Endothelial cell of umbilical vein (primary cell): ENCODE results near the gene CLBA1. TPM values are rescaled to one million over a fixed set of nuclear protein-coding genes. Genes with fewer than 3 reads are reported as not detected.
"Not testable (repeated sequence)": the region's sequence is repeated elsewhere in the genome, so short reads cannot be mapped to it uniquely, and the experiment has no call there.

Experiments
- BruUV-seq: library from RNA; stranded (reverse); fragments of 400-500 nt; replicated peaks from 2 replicates; lab custom pipeline; 2021; lab: Mats Ljungman, UMichigan
- CTCF ChIA-PET: fragments of 300-600, 350-600 bp; sonication (Branson Sonifier 250); formaldehyde crosslinking; loops from one replicate; lab custom pipeline; 2021; ENCODE audit warnings: antibody characterized with exemption, inconsistent platforms; lab: Charles Lee
- POLR2A ChIA-PET: fragments of 300-600, 350-600 bp; sonication (Branson Sonifier 250); formaldehyde crosslinking; loops from one replicate; lab custom pipeline; 2021; ENCODE audit warnings: antibody characterized with exemption, inconsistent platforms; lab: Charles Lee
- DNase-seq: peaks from one replicate; pipeline ENCODE4 v3.0.0-alpha.2; 2011; ENCODE audit warnings: low read depth, low spot score
- FAIRE-seq: peaks from 2 replicates; lab custom pipeline; 2011; peaks lifted over from hg19 to GRCh38; lab: Jason Lieb, UNC
- H2AFZ ChIP-seq: 2 replicates; pipeline ENCODE4 v1.6.0; 2012; ENCODE audit warnings: low read depth, low read length, control low read depth, inconsistent platforms
- H3K27ac ChIP-seq: 2 replicates; pipeline ENCODE4 v1.5.1; 2011; ENCODE audit warnings: low read depth, mild to moderate bottlenecking, control low read depth, low read length, moderate library complexity; ENCODE audit not compliant: insufficient read depth
- H3K27me3 ChIP-seq, 2 experiments: 2 replicates each; pipeline versions ENCODE4 v1.6.0 to v1.6.1; 2011; ENCODE audit warnings: low read length in 2 of 2, mixed read lengths in 1 of 2; ENCODE audit not compliant: control insufficient read depth in 2 of 2, insufficient read depth in 2 of 2
- H3K36me3 ChIP-seq, 2 experiments: 2 replicates in 1 of 2; 3 replicates in 1 of 2; pipeline ENCODE4 v1.5.1; 2011; ENCODE audit warnings: low read length in 2 of 2, mild to moderate bottlenecking in 1 of 2, moderate library complexity in 1 of 2; ENCODE audit not compliant: control insufficient read depth in 2 of 2, insufficient read depth in 2 of 2; ENCODE audit errors: extremely low read depth in 1 of 2
- H3K4me1 ChIP-seq: 3 replicates; pipeline ENCODE4 v1.5.1; 2011; ENCODE audit warnings: mild to moderate bottlenecking, low read length; ENCODE audit not compliant: control insufficient read depth, insufficient read depth; ENCODE audit errors: extremely low read depth
- H3K4me2 ChIP-seq: 2 replicates; pipeline ENCODE4 v1.6.1; 2011; ENCODE audit warnings: low read length, control low read depth, mixed read lengths; ENCODE audit not compliant: insufficient read depth
- H3K4me3 ChIP-seq, 3 experiments: fragments of 200-600 bp in 1 of 3; sonication (generic), shearing (Covaris generic) in 1 of 3; replicated peaks in 1 of 3; 2 replicates each; pipeline ENCODE4 v1.5.1; 2011 to 2016; ENCODE audit warnings: control low read depth in 3 of 3, low read length in 3 of 3, mild to moderate bottlenecking in 2 of 3, inconsistent platforms in 1 of 3, low read depth in 1 of 3, moderate library complexity in 1 of 3; ENCODE audit not compliant: insufficient read depth in 1 of 3
- H3K79me2 ChIP-seq: 2 replicates; pipeline ENCODE4 v1.6.0; 2012; ENCODE audit warnings: low read length, inconsistent platforms; ENCODE audit not compliant: control insufficient read depth, insufficient read depth
- H3K9ac ChIP-seq: replicated peaks from 2 replicates; pipeline ENCODE3; 2011; ENCODE audit warnings: low read length, control low read depth; ENCODE audit not compliant: insufficient read depth; ENCODE audit errors: extremely low read depth
- H3K9me1 ChIP-seq: replicated peaks from 3 replicates; pipeline ENCODE4 v1.6.0; 2011; ENCODE audit warnings: mild to moderate bottlenecking, low read length; ENCODE audit not compliant: control insufficient read depth, insufficient read depth; ENCODE audit errors: extremely low read depth
- H3K9me3 ChIP-seq: replicated peaks from 2 replicates; pipeline ENCODE4 v1.5.1; 2012; ENCODE audit warnings: low read length, inconsistent platforms; ENCODE audit not compliant: control insufficient read depth, insufficient read depth
- H4K20me1 ChIP-seq: replicated peaks from 2 replicates; pipeline ENCODE3; 2011; ENCODE audit warnings: mild to moderate bottlenecking, low read length; ENCODE audit not compliant: control insufficient read depth, insufficient read depth; ENCODE audit errors: extremely low read depth
- CTCF ChIP-seq, 2 donors: IDR thresholded peaks; 1 replicate in 1 of 2; 2 replicates in 1 of 2; pipeline ENCODE4 v1.5.1; 2011; ENCODE audit warnings: low read length in 2 of 2, mild to moderate bottlenecking in 2 of 2, moderate library complexity in 2 of 2, control low read depth in 1 of 2, inconsistent platforms in 1 of 2, low read depth in 1 of 2; ENCODE audit not compliant: insufficient read depth in 1 of 2; ENCODE audit errors: extremely low read depth in 1 of 2
- EZH2 ChIP-seq: IDR thresholded peaks from 2 replicates; pipeline ENCODE4 v1.6.1; 2012; ENCODE audit warnings: borderline replicate concordance, low read depth, mild to moderate bottlenecking, moderate library complexity, low read length, inconsistent platforms; ENCODE audit not compliant: severe bottlenecking
- FOS ChIP-seq: IDR thresholded peaks from 2 replicates; pipeline ENCODE4 v1.6.1; 2011; ENCODE audit warnings: mild to moderate bottlenecking, low read length, moderate library complexity, borderline replicate concordance; ENCODE audit not compliant: insufficient read depth
- GATA2 ChIP-seq: IDR thresholded peaks from 2 replicates; pipeline ENCODE4 v1.7.0; 2011; ENCODE audit warnings: low read depth, mild to moderate bottlenecking, moderate library complexity, mixed read lengths, low read length; ENCODE audit not compliant: insufficient read length, insufficient read depth
- JUN ChIP-seq: IDR thresholded peaks from 2 replicates; pipeline ENCODE4 v1.6.1; 2011; ENCODE audit warnings: borderline replicate concordance, low read depth; ENCODE audit not compliant: insufficient read length, insufficient read depth
- MAX ChIP-seq: IDR thresholded peaks from 2 replicates; pipeline ENCODE4 v1.6.1; 2011; ENCODE audit not compliant: insufficient read depth, insufficient read length
- MYC ChIP-seq: IDR thresholded peaks from one replicate; pipeline ENCODE4 v1.6.1; 2011; ENCODE audit warnings: mild to moderate bottlenecking, low read depth, low read length
- POLR2A ChIP-seq: IDR thresholded peaks from 2 replicates; pipeline ENCODE4 v1.6.1; 2012; ENCODE audit warnings: low read depth, mild to moderate bottlenecking, control low read depth, low read length
- POLR2AphosphoS5 ChIP-seq: IDR thresholded peaks from 2 replicates; pipeline ENCODE4 v1.6.1; 2012; ENCODE audit warnings: low read depth, mild to moderate bottlenecking, control low read depth, low read length, moderate library complexity; ENCODE audit not compliant: insufficient read depth
- dilution Hi-C: fragments of 300-500 bp; cut with MboI; formaldehyde crosslinking; loops from one replicate; pipeline ENCODE4 v1.15.0; 2019; ENCODE audit warnings: low sequenced_read_pairs; ENCODE audit not compliant: extremely low pct_ligation_motif_present
- intact Hi-C: fragments of 100-400 bp; cut with micrococcal nuclease; formaldehyde crosslinking; loops from one replicate; pipeline ENCODE4 v1.10.0; 2022
- polyA plus RNA-seq, 4 experiments: library from polyadenylated mRNA; depleted of rRNA in 3 of 4; stranded (reverse) in 3 of 4; unstranded in 1 of 4; fragments of >200 nt; gene quantifications; 2 replicates each; pipeline versions ENCODE4 v1.2.1 to v1.2.3, GENCODE V29; 2011 to 2012; ENCODE audit warnings: missing spikeins in 1 of 4
- total RNA-seq: library from RNA; stranded (reverse); gene quantifications from 2 replicates; pipeline ENCODE4 v1.2.3, GENCODE V29; 2021

Gene CLBA1
- total and polyA plus RNA-seq, 2 donors (not counting 3 experiments of a cell fraction or from before 2014, with no cell fraction given), result 5.2 to 5.3 TPM

GRCh38 chr14:105035616-105036015 is 50.0 kb downstream of the CLBA1 start:
- intact Hi-C loops, DNase-seq, FAIRE-seq, H2AFZ ChIP-seq, H3K27ac ChIP-seq, BruUV-seq, H3K9me3 ChIP-seq, H3K9ac ChIP-seq, H4K20me1 ChIP-seq, H3K4me2 ChIP-seq, dilution Hi-C loops, H3K36me3 ChIP-seq, H3K4me3 ChIP-seq, H3K79me2 ChIP-seq, H3K9me1 ChIP-seq, H3K27me3 ChIP-seq, H3K4me1 ChIP-seq: not testable (repeated sequence)
- ChIA-PET CTCF (interaction anchor here (1.4 to 1.8 kb wide), 3 partner anchors 10 to 62 kb away, joined by 4 to 7 read pairs (median 6); no protein-coding TSS in a partner anchor), POLR2A (interaction anchor here (0.7 kb wide), 1 partner anchor 349 kb away, joined by 4 read pairs; no protein-coding TSS in a partner anchor)

- FAIRE-seq, result no peak
- CTCF ChIA-PET, result no interaction called here
- H2AFZ ChIP-seq, result no peak overlapping the region
Observed at GRCh38 chr14:105039458-105040205, 54.0 kb downstream of the CLBA1 start.

More at GRCh38 chr14:105039458-105040205, 54.0 kb downstream of the CLBA1 start:
- TF ChIP-seq JUN, result no peak
- TF ChIP-seq MAX, result no peak
- no peak for TF ChIP-seq GATA2
- TF ChIP-seq EZH2, result no peak
- no peak for TF ChIP-seq MYC
- no peak for TF ChIP-seq POLR2AphosphoS5
- no peak for TF ChIP-seq CTCF (IDR thresholded peaks at IDR 0.05; ENCODE audit: extremely low read depth in 1 of 2, insufficient read depth in 1 of 2, low read depth in 1 of 2, low read length in 2 of 2)
- no peak for TF ChIP-seq FOS
- no peak for TF ChIP-seq POLR2A
- H3K79me2 ChIP-seq, result no peaks in the 10 kb centered on the region
- POLR2A ChIA-PET, result no interaction called here
- H3K4me2 ChIP-seq, result no peak overlapping the region
- no peaks in the 10 kb centered on the region for H3K4me1 ChIP-seq
- no peak overlapping the region for H3K9ac ChIP-seq
- no peaks in the 10 kb centered on the region for H3K36me3 ChIP-seq
- BruUV-seq, result no TSS peak
- H3K27ac ChIP-seq, result no peak overlapping the region
- no peaks in the 10 kb centered on the region for H3K9me1 ChIP-seq
- intact Hi-C loops, result no loop called here
- no peaks in the 10 kb centered on the region for H3K9me3 ChIP-seq
- dilution Hi-C loops, result no loop called here
- H3K4me3 ChIP-seq, result no peak overlapping the region
- peaks cover 3 to 7% of the 10 kb centered on the region in 2 experiments for H3K27me3 ChIP-seq
- no peak for DNase-seq
- no peaks in the 10 kb centered on the region for H4K20me1 ChIP-seq
